ENCODE results near the gene NNT. TPM values are rescaled to one million over a fixed set of nuclear protein-coding genes. Genes with fewer than 3 reads are reported as not detected.

Gene NNT
- total and polyA plus RNA-seq, 2 of the 8 experiments (the other 6 are each of a cell fraction or from before 2014, with no cell fraction given): 11.0 to 22.2 TPM

- 100% methylated on average over 1 of the region's 1 CpG; no CpG with 5 or more reads in 1 of the 2 experiments for WGBS, 2 experiments (ENCODE audit: extremely low coverage in 1 of 2, insufficient coverage in 1 of 2, insufficient read length in 1 of 2, insufficient replicate concordance in 2 of 2, low coverage in 1 of 2, low lambda C conversion rate in 2 of 2, missing lambda C conversion rate in 1 of 2)
- CTCF ChIA-PET (ENCODE audit: partially characterized antibody): interaction anchor here (1.5 to 1.9 kb wide), 2 partner anchors 10 to 11 kb away, joined by 3 to 5 read pairs; no protein-coding TSS in a partner anchor
- no peak for TF ChIP-seq TCF12 (IDR thresholded peaks at IDR 0.05; ENCODE audit: low read depth, low read length)
- TF ChIP-seq TAF1 (IDR thresholded peaks at IDR 0.05; ENCODE audit: low read depth, low read length): no peak
- no peak for TF ChIP-seq CHD2 (IDR thresholded peaks at IDR 0.05; ENCODE audit: low read length)
- TF ChIP-seq MAFK (IDR thresholded peaks at IDR 0.05; ENCODE audit: low read depth, low read length): no peak
- TF ChIP-seq RBBP5 (IDR thresholded peaks at IDR 0.05; ENCODE audit: borderline replicate concordance, low read depth, low read length): no peak
- TF ChIP-seq RXRA (IDR thresholded peaks at IDR 0.05; ENCODE audit: insufficient read depth, low read depth, low read length): no peak
- no peak for TF ChIP-seq EGR1 (IDR thresholded peaks at IDR 0.05; ENCODE audit: borderline replicate concordance, low read depth, low read length)
- no peak for TF ChIP-seq CTCF (IDR thresholded peaks at IDR 0.05; ENCODE audit: control extremely low read depth in 1 of 3, insufficient read depth in 1 of 3, low read depth in 1 of 3, low read length in 3 of 3)
- no peak for TF ChIP-seq GABPA (IDR thresholded peaks at IDR 0.05; ENCODE audit: borderline replicate concordance, insufficient read depth, low read length)
- no peak for TF ChIP-seq YY1 (IDR thresholded peaks at IDR 0.05; ENCODE audit: low read depth, low read length)
- TF ChIP-seq MAX (IDR thresholded peaks at IDR 0.05): no peak
- no peak for TF ChIP-seq RAD21 (IDR thresholded peaks at IDR 0.05 in 1 of 2, conservative IDR thresholded peaks at IDR 0.05 in 1 of 2; ENCODE audit: low read depth in 2 of 2, low read length in 2 of 2)
These were observed 13.6 kb downstream of the NNT start for GRCh38 chr5:43616535-43616934.

More at GRCh38 chr5:43616535-43616934, 13.6 kb downstream of the NNT start:
- Histone ChIP-seq H3K27me3 (replicated peaks in 1 of 4; ENCODE audit: control insufficient read depth in 3 of 4, extremely low read depth in 1 of 4, insufficient read depth in 3 of 4, low read length in 3 of 4) (no peaks in the 10 kb centered on the region), H3K4me3 (ENCODE audit: extremely low read depth in 1 of 4, insufficient read depth in 2 of 4, low read depth in 3 of 4, low read length in 4 of 4) (no peak overlapping the region), H3K36me3 (ENCODE audit: control insufficient read depth in 2 of 4, insufficient read depth in 4 of 4, low read length in 3 of 4) (no peaks in the 10 kb centered on the region; a peak in 2 of 8 replicates), H2BK5ac (ENCODE audit: low read depth, low read length) (no peak overlapping the region), H3K9me3 (ENCODE audit: insufficient read depth in 2 of 2, low read depth in 1 of 2, low read length in 1 of 2) (no peaks in the 10 kb centered on the region), H3K18ac (ENCODE audit: extremely low read depth, low read length) (no peak overlapping the region), H3K9ac (replicated peaks in 1 of 4; ENCODE audit: extremely low read depth in 1 of 4, low read depth in 3 of 4, low read length in 3 of 4) (no peak overlapping the region), H3K79me2 (ENCODE audit: control insufficient read depth in 1 of 2, insufficient read depth in 2 of 2, low read length in 2 of 2) (no peaks in the 10 kb centered on the region), H2BK12ac (ENCODE audit: low read depth, low read length) (no peak overlapping the region), H3K23ac (ENCODE audit: insufficient read length) (no peak overlapping the region), H3K4me2 (ENCODE audit: insufficient read depth in 1 of 2, low read depth in 2 of 2, low read length in 2 of 2) (no peak overlapping the region), H3K56ac (replicated peaks; ENCODE audit: insufficient read length, low read depth, low read length) (no peak overlapping the region), H2AK5ac (ENCODE audit: low read depth, low read length) (no peak overlapping the region), H4K5ac (ENCODE audit: insufficient read length, low read depth, low read length) (no peak overlapping the region), H3K27ac (ENCODE audit: low read depth, low read length) (no peak overlapping the region), H3K4ac (replicated peaks; ENCODE audit: insufficient read length, low read depth, low read length) (no peak overlapping the region), H4K91ac (replicated peaks; ENCODE audit: insufficient read length, low read length) (no peak overlapping the region), H3K23me2 (ENCODE audit: low read depth, low read length) (no peaks in the 10 kb centered on the region), H3K14ac (ENCODE audit: insufficient read length) (no peak overlapping the region), H3K79me1 (ENCODE audit: low read depth, low read length) (no peaks in the 10 kb centered on the region), H3K4me1 (replicated peaks in 1 of 4; ENCODE audit: control insufficient read depth in 3 of 4, insufficient read depth in 4 of 4, low read length in 3 of 4) (no peaks in the 10 kb centered on the region), H2BK20ac (ENCODE audit: low read length) (no peak overlapping the region), H4K20me1 (replicated peaks in 1 of 2; ENCODE audit: control insufficient read depth in 1 of 2, insufficient read depth in 2 of 2, low read length in 2 of 2) (no peaks in the 10 kb centered on the region), H2BK15ac (ENCODE audit: low read length) (no peak overlapping the region), H4K8ac (ENCODE audit: extremely low read depth, insufficient read depth, low read length) (no peak overlapping the region), H2BK120ac (replicated peaks; ENCODE audit: low read depth, low read length) (no peak overlapping the region), H2AFZ (ENCODE audit: low read length) (no peak overlapping the region)
- POLR2A ChIA-PET (ENCODE audit: partially characterized antibody): interaction anchor here (2.4 kb wide), 1 partner anchor 10 kb away, joined by 9 read pairs; no protein-coding TSS in a partner anchor
- FAIRE-seq (no peak), DNase-seq (ENCODE audit: low read depth in 1 of 2, low spot score in 2 of 2) (no peak)
